ENCODE measurements around the gene LEMD3. TPM values are rescaled to one million over a fixed set of nuclear protein-coding genes. Genes with fewer than 3 reads are reported as not detected.

Gene LEMD3
- polyA plus RNA-seq, 1 donor (not counting 4 experiments of a cell fraction or from before 2014, with no cell fraction given) = 21.8 TPM

DNA sequence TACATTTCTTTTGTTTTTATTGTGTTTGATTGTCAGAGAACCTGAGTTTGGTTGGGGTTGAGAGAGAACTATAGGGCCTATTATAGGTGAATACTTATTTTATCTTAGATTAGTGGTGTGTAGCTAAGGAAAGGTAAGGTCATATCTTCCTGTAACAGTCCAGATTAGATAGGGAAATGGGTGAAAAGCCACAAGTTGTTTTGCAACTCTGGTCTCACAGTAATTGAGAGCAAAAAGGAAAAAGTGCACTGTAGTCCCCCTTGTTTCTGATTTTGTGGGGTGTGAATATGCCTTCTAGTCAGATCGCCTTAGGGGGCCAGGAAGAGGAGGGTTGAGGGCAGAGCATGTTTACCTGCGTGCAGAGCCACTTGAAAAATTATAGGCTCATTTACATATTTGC, 118.0 kb downstream of the LEMD3 start:
- Histone ChIP-seq H3K27ac (ENCODE audit: control insufficient read depth, insufficient read depth, low read length) (no peak overlapping the region), H3K9ac (ENCODE audit: control insufficient read depth, extremely low read depth, insufficient read depth, low read length) (no peak overlapping the region), H2AFZ (ENCODE audit: control insufficient read depth, low read length) (no peak overlapping the region), H3K9me3 (ENCODE audit: control insufficient read depth, low read depth, low read length) (no peaks in the 10 kb centered on the region), H4K20me1 (ENCODE audit: control insufficient read depth, extremely low read depth, insufficient read depth, low read length) (no peaks in the 10 kb centered on the region), H3K9me1 (ENCODE audit: control insufficient read depth, extremely low read depth, insufficient read depth, low read length) (no peaks in the 10 kb centered on the region), H3K27me3 (ENCODE audit: control insufficient read depth, extremely low read depth, insufficient read depth, low read length) (peaks cover 13% of the 10 kb centered on the region), H3K4me1 (ENCODE audit: control insufficient read depth, extremely low read depth, insufficient read depth, low read length) (no peaks in the 10 kb centered on the region), H3K36me3 (ENCODE audit: control insufficient read depth in 2 of 2, extremely low read depth in 1 of 2, insufficient read depth in 2 of 2, low read length in 2 of 2) (no peaks in the 10 kb centered on the region), H3K4me3 (ENCODE audit: control insufficient read depth in 2 of 3, extremely low read depth in 1 of 3, insufficient read depth in 2 of 3, low read depth in 1 of 3, low read length in 3 of 3) (no peak overlapping the region), H3K79me2 (ENCODE audit: control insufficient read depth, insufficient read depth, low read length) (no peaks in the 10 kb centered on the region), H3K4me2 (ENCODE audit: control insufficient read depth, extremely low read depth, insufficient read depth, low read depth, low read length) (no peak overlapping the region)
- dilution Hi-C loops (cut with MboI; ENCODE audit: extremely low pct_ligation_motif_present, low sequenced_read_pairs) = no loop called here
- no peak for TF ChIP-seq EZH2 (IDR thresholded peaks at IDR 0.05; ENCODE audit: low read length)
- TF ChIP-seq, protein P1, sequence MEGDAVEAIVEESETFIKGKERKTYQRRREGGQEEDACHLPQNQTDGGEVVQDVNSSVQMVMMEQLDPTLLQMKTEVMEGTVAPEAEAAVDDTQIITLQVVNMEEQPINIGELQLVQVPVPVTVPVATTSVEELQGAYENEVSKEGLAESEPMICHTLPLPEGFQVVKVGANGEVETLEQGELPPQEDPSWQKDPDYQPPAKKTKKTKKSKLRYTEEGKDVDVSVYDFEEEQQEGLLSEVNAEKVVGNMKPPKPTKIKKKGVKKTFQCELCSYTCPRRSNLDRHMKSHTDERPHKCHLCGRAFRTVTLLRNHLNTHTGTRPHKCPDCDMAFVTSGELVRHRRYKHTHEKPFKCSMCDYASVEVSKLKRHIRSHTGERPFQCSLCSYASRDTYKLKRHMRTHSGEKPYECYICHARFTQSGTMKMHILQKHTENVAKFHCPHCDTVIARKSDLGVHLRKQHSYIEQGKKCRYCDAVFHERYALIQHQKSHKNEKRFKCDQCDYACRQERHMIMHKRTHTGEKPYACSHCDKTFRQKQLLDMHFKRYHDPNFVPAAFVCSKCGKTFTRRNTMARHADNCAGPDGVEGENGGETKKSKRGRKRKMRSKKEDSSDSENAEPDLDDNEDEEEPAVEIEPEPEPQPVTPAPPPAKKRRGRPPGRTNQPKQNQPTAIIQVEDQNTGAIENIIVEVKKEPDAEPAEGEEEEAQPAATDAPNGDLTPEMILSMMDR (optimal IDR thresholded peaks at IDR 0.05 in 1 of 3, IDR thresholded peaks at IDR 0.05 in 1 of 3, conservative IDR thresholded peaks at IDR 0.05 in 1 of 3; ENCODE audit: extremely low read depth in 1 of 3, insufficient read depth in 2 of 3, low read length in 3 of 3) = no peak
- DNase-seq (ENCODE audit: low read depth, low spot score) (no peak), FAIRE-seq (no peak)

GRCh38 chr12:65292241-65292640, 122.9 kb downstream of the LEMD3 start:
- no peak overlapping the region for H2AFZ ChIP-seq (ENCODE audit: control insufficient read depth, low read length)
- dilution Hi-C loops (cut with MboI; ENCODE audit: extremely low pct_ligation_motif_present, low sequenced_read_pairs) = no loop called here
- H3K27ac ChIP-seq (ENCODE audit: control insufficient read depth, insufficient read depth, low read length) = no peak overlapping the region
- H3K36me3 ChIP-seq (ENCODE audit: control insufficient read depth in 2 of 2, extremely low read depth in 1 of 2, insufficient read depth in 2 of 2, low read length in 2 of 2) = no peaks in the 10 kb centered on the region
- no peak for DNase-seq (ENCODE audit: low read depth, low spot score)
- H3K9ac ChIP-seq (ENCODE audit: control insufficient read depth, extremely low read depth, insufficient read depth, low read length) = no peak overlapping the region
- H4K20me1 ChIP-seq (ENCODE audit: control insufficient read depth, extremely low read depth, insufficient read depth, low read length) = no peaks in the 10 kb centered on the region
- no peak for TF ChIP-seq EZH2 (IDR thresholded peaks at IDR 0.05; ENCODE audit: low read length)
- TF ChIP-seq, protein P1 (optimal IDR thresholded peaks at IDR 0.05 in 1 of 3, IDR thresholded peaks at IDR 0.05 in 1 of 3, conservative IDR thresholded peaks at IDR 0.05 in 1 of 3; ENCODE audit: extremely low read depth in 1 of 3, insufficient read depth in 2 of 3, low read length in 3 of 3) = no peak
- no peaks in the 10 kb centered on the region for H3K4me1 ChIP-seq (ENCODE audit: control insufficient read depth, extremely low read depth, insufficient read depth, low read length)
- H3K9me3 ChIP-seq (ENCODE audit: control insufficient read depth, low read depth, low read length) = no peaks in the 10 kb centered on the region
- H3K9me1 ChIP-seq (ENCODE audit: control insufficient read depth, extremely low read depth, insufficient read depth, low read length) = no peaks in the 10 kb centered on the region
- no peak overlapping the region for H3K4me3 ChIP-seq (ENCODE audit: control insufficient read depth in 2 of 3, extremely low read depth in 1 of 3, insufficient read depth in 2 of 3, low read depth in 1 of 3, low read length in 3 of 3)
- H3K79me2 ChIP-seq (ENCODE audit: control insufficient read depth, insufficient read depth, low read length) = no peaks in the 10 kb centered on the region
- no peak for FAIRE-seq
- H3K27me3 ChIP-seq (ENCODE audit: control insufficient read depth, extremely low read depth, insufficient read depth, low read length) = peaks cover 11% of the 10 kb centered on the region
- no peak overlapping the region for H3K4me2 ChIP-seq (ENCODE audit: control insufficient read depth, extremely low read depth, insufficient read depth, low read depth, low read length)
